WTC11 (cell line): Measurements from ENCODE around the gene HOXA5.

Source experiments
- CREM ChIP-seq: sonication (generic); formaldehyde crosslinking; IDR thresholded peaks from 2 replicates; pipeline ENCODE4 v1.8.1; 2022; ENCODE audit warnings: mild to moderate bottlenecking, missing genetic modification reagents, moderate library complexity
- HMGA2 ChIP-seq: fragments of 250-450 bp; sonication (Bioruptor Pico); IDR thresholded peaks from 2 replicates; pipeline ENCODE4 v1.4.0; 2021; ENCODE audit warnings: mild to moderate bottlenecking, moderate library complexity
- MAX ChIP-seq: sonication (generic); formaldehyde crosslinking; IDR thresholded peaks from 2 replicates; pipeline ENCODE4 v1.8.0; 2022; ENCODE audit warnings: mild to moderate bottlenecking, missing genetic modification reagents
- NFYB ChIP-seq: sonication (generic); formaldehyde crosslinking; conservative IDR thresholded peaks from 2 replicates; pipeline ENCODE4 v1.8.0; 2022; ENCODE audit warnings: low read depth, missing genetic modification reagents
- ZNF121 ChIP-seq: sonication (generic); formaldehyde crosslinking; IDR thresholded peaks from 2 replicates; pipeline ENCODE4 v1.8.0; 2023; ENCODE audit warnings: missing genetic modification reagents
- TF ChIP-seq, protein P1 (sequence below): fragments of 200-600 bp; IDR thresholded peaks from 2 replicates; pipeline ENCODE4 v1.8.0; 2022; ENCODE audit warnings: antibody characterized with exemption
- TF ChIP-seq, protein P2 (sequence below): sonication (generic); formaldehyde crosslinking; IDR thresholded peaks from 2 replicates; pipeline ENCODE4 v1.8.1; 2023; ENCODE audit warnings: mild to moderate bottlenecking, missing genetic modification reagents, borderline replicate concordance

GRCh38 chr7:27094304-27095049, 49.0 kb downstream of the HOXA5 start:
- TF ChIP-seq ZNF121 (CRISPR knock-in tag) (no peak), NFYB (CRISPR knock-in tag) (no peak), CREM (no peak), MAX (CRISPR knock-in tag) (no peak), HMGA2 (no peak)
- TF ChIP-seq, protein P1, sequence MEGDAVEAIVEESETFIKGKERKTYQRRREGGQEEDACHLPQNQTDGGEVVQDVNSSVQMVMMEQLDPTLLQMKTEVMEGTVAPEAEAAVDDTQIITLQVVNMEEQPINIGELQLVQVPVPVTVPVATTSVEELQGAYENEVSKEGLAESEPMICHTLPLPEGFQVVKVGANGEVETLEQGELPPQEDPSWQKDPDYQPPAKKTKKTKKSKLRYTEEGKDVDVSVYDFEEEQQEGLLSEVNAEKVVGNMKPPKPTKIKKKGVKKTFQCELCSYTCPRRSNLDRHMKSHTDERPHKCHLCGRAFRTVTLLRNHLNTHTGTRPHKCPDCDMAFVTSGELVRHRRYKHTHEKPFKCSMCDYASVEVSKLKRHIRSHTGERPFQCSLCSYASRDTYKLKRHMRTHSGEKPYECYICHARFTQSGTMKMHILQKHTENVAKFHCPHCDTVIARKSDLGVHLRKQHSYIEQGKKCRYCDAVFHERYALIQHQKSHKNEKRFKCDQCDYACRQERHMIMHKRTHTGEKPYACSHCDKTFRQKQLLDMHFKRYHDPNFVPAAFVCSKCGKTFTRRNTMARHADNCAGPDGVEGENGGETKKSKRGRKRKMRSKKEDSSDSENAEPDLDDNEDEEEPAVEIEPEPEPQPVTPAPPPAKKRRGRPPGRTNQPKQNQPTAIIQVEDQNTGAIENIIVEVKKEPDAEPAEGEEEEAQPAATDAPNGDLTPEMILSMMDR, result no peak
- TF ChIP-seq, protein P2, sequence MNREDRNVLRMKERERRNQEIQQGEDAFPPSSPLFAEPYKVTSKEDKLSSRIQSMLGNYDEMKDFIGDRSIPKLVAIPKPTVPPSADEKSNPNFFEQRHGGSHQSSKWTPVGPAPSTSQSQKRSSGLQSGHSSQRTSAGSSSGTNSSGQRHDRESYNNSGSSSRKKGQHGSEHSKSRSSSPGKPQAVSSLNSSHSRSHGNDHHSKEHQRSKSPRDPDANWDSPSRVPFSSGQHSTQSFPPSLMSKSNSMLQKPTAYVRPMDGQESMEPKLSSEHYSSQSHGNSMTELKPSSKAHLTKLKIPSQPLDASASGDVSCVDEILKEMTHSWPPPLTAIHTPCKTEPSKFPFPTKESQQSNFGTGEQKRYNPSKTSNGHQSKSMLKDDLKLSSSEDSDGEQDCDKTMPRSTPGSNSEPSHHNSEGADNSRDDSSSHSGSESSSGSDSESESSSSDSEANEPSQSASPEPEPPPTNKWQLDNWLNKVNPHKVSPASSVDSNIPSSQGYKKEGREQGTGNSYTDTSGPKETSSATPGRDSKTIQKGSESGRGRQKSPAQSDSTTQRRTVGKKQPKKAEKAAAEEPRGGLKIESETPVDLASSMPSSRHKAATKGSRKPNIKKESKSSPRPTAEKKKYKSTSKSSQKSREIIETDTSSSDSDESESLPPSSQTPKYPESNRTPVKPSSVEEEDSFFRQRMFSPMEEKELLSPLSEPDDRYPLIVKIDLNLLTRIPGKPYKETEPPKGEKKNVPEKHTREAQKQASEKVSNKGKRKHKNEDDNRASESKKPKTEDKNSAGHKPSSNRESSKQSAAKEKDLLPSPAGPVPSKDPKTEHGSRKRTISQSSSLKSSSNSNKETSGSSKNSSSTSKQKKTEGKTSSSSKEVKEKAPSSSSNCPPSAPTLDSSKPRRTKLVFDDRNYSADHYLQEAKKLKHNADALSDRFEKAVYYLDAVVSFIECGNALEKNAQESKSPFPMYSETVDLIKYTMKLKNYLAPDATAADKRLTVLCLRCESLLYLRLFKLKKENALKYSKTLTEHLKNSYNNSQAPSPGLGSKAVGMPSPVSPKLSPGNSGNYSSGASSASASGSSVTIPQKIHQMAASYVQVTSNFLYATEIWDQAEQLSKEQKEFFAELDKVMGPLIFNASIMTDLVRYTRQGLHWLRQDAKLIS (CRISPR knock-in tag), result no peak
